Measurements from ENCODE around the gene IL27RA.

DNA sequence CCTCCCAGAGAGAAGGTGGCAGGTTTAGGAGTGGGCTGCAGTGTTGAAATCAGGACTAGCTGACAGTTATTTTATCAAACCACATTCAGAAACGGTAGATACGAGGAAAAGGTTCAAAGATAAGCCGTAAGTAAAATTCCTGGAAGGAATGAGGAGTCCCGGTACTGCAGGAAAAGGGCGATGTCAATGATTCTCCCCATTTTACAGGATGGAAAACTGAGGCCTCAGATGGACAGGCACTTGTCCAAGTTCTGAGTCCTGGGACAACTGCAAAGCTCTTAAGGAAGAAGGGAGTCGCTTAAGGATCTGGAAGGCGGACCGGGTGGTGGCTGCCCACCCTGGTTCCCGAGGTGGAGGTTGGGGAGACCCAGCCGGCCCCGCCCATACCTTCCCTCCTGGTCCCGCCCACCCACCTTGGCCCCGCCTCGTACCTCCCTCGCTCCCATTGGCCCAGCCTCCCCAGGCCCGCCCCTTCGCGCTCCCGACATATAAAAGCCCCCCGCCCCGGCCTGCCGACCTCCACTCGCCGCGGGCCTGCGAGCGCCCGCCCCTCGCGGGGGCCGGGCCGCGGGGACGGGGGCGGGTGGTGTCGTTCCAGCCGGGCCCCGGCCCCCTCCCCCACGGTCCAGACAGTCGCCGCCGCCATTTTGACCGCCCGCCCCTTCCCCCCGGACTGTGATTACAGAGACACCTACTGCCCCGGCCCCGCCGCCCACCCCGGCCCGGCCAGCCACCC, 26.0 kb upstream of the IL27RA start:
- TF ChIP-seq POLR2A (IDR thresholded peaks at IDR 0.05), result peak in 1 of 2 donors; percentile 34
- TF ChIP-seq, protein P1, sequence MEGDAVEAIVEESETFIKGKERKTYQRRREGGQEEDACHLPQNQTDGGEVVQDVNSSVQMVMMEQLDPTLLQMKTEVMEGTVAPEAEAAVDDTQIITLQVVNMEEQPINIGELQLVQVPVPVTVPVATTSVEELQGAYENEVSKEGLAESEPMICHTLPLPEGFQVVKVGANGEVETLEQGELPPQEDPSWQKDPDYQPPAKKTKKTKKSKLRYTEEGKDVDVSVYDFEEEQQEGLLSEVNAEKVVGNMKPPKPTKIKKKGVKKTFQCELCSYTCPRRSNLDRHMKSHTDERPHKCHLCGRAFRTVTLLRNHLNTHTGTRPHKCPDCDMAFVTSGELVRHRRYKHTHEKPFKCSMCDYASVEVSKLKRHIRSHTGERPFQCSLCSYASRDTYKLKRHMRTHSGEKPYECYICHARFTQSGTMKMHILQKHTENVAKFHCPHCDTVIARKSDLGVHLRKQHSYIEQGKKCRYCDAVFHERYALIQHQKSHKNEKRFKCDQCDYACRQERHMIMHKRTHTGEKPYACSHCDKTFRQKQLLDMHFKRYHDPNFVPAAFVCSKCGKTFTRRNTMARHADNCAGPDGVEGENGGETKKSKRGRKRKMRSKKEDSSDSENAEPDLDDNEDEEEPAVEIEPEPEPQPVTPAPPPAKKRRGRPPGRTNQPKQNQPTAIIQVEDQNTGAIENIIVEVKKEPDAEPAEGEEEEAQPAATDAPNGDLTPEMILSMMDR (IDR thresholded peaks at IDR 0.05), result no peak
- TF ChIP-seq POLR2AphosphoS5 (IDR thresholded peaks at IDR 0.05; ENCODE audit: insufficient read depth in 1 of 2, low read depth in 1 of 2), result peak in 1 of 2 donors; percentile 36

Measured in vagina (tissue), 2 donors.